NB4 (cell line): Measurements from ENCODE around the gene ACTMAP.

ENCODE experiments used
- DNase-seq: peaks from one replicate; pipeline ENCODE4 v3.0.0; 2010; ENCODE audit warnings: low read depth
- H3K4me3 ChIP-seq: one replicate; pipeline ENCODE4 v1.5.1; 2011; ENCODE audit warnings: mild to moderate bottlenecking, low read depth, low read length, moderate library complexity
- MYC ChIP-seq: IDR thresholded peaks from 2 replicates; pipeline ENCODE4 v1.6.1; 2011; ENCODE audit warnings: low read depth, low read length
- POLR2A ChIP-seq: IDR thresholded peaks from 2 replicates; pipeline ENCODE4 v1.6.1; 2011; ENCODE audit warnings: mild to moderate bottlenecking; ENCODE audit not compliant: insufficient read length; ENCODE audit errors: extremely low read depth
- TF ChIP-seq, protein P1 (sequence below): IDR thresholded peaks from 2 replicates; pipeline ENCODE4 v1.6.1; 2011; ENCODE audit warnings: low read depth, low read length
- TF ChIP-seq, protein P2 (sequence below): IDR thresholded peaks from one replicate; pipeline ENCODE4 v1.5.1; 2012; ENCODE audit warnings: low read depth, low read length

Gene ACTMAP

GRCh38 chr19:40697007-40697406, 53.3 kb downstream of the ACTMAP start:
- no peak for DNase-seq
- TF ChIP-seq, protein P1, sequence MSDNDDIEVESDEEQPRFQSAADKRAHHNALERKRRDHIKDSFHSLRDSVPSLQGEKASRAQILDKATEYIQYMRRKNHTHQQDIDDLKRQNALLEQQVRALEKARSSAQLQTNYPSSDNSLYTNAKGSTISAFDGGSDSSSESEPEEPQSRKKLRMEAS: no peak
- no peak for TF ChIP-seq POLR2A
- no peak for TF ChIP-seq MYC
- TF ChIP-seq, protein P2, sequence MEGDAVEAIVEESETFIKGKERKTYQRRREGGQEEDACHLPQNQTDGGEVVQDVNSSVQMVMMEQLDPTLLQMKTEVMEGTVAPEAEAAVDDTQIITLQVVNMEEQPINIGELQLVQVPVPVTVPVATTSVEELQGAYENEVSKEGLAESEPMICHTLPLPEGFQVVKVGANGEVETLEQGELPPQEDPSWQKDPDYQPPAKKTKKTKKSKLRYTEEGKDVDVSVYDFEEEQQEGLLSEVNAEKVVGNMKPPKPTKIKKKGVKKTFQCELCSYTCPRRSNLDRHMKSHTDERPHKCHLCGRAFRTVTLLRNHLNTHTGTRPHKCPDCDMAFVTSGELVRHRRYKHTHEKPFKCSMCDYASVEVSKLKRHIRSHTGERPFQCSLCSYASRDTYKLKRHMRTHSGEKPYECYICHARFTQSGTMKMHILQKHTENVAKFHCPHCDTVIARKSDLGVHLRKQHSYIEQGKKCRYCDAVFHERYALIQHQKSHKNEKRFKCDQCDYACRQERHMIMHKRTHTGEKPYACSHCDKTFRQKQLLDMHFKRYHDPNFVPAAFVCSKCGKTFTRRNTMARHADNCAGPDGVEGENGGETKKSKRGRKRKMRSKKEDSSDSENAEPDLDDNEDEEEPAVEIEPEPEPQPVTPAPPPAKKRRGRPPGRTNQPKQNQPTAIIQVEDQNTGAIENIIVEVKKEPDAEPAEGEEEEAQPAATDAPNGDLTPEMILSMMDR: no peak
- no peak overlapping the region for H3K4me3 ChIP-seq

GRCh38 chr19:40695881-40696280, 54.4 kb downstream of the ACTMAP start:
- H3K4me3 ChIP-seq: no peak overlapping the region
- TF ChIP-seq, protein P1: no peak
- TF ChIP-seq MYC (no peak), POLR2A (no peak)
- TF ChIP-seq, protein P2: no peak
- no peak for DNase-seq

DNA sequence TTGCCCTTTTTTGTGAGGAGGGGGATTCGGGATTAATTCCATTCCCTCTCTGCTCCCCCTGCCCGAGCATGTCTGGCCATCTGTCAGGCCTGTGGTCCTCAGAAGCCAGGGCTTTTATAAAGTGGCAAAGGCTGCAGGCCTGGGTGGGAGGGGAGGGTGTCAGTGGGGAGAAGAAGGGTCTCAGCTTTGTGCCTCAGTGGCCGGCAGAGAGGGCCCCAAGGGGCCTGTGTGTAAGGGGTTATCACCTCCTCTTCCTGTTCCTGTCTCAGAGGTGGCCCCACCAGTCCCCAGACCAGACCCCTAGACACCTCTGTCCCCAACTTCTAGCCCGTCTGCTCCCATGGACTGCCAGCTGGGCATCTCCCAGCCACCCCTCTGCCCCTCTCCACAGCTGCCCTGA, 56.4 kb downstream of the ACTMAP start:
- H3K4me3 ChIP-seq: no peak overlapping the region
- no peak for DNase-seq
- TF ChIP-seq, protein P1: no peak
- TF ChIP-seq POLR2A (no peak), MYC (no peak)
- TF ChIP-seq, protein P2: no peak

GRCh38 chr19:40693150-40693788, 57.0 kb downstream of the ACTMAP start:
- no peak for TF ChIP-seq POLR2A
- TF ChIP-seq, protein P2: no peak
- DNase-seq: no peak
- H3K4me3 ChIP-seq: no peak overlapping the region

DNA sequence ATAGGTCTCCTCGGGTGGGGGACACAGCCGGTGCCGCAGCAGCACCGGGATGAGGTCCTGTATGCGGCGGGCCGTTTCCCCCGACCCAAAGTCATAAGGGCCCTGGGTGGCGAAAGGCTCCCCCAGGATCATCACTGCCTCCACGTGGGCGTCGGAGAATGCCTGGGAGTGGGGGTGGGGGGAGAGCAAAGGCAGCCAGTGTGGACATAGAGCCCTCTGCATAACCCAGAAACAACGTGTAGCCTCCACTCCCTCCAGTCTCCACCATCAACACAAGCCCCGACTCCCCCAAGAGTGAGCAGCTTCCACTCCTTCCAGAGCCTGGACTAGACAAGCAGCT, 58.1 kb downstream of the ACTMAP start:
- TF ChIP-seq, protein P1: no peak
- H3K4me3 ChIP-seq: no peak overlapping the region
- DNase-seq: no peak

DNA sequence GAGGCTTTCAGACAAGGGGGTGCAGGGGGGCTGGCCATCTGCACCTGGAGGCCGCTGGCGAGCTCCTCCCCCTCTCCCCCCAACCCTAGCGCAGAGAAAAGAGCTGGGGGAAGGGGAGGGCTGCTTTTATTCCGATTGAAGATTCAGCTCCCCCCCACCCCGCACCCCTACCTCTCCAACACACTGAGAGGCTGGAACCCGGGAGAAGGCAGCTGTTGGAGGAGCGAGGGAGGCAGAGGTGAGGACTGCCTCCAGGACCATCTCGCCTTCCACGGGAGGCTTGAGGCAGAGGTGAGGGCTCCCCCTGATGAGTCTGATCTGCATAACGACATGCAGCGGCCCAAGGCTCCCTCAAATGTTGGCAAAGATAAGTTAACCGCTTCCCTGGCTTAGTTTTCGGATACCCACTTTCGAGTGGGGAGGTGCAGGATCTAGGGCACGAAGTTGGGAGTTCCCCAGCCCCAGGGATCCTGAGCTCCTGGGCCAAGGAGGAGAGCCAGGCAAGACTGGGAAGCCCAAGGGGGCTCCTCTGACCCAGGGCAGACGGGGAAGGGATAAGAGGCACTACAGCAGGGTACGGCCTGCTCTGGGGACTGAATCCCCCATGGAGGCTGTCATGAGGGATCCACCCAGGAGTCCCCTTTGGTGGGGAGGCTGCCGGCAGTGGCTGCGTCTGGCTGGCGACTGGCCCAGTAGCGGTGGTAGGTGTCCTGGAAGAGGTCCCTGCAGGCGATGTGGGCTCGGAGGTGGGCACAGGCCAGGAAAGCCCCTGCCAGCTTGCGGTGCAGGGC, 58.7 kb downstream of the ACTMAP start:
- H3K4me3 ChIP-seq: no peak overlapping the region
- DNase-seq: peak; percentile 37
- TF ChIP-seq POLR2A: no peak
- TF ChIP-seq, protein P1: no peak
- TF ChIP-seq, protein P2: no peak
- no peak for TF ChIP-seq MYC
